ENCODE data around the gene DIP2A. TPM values are rescaled to one million over a fixed set of nuclear protein-coding genes. Genes with fewer than 3 reads are reported as not detected.

DIP2A gene
- total and polyA plus RNA-seq, 2 of the 13 experiments (the other 11 are each of a cell fraction or from before 2014, with no cell fraction given), result 18.5 to 37.6 TPM

GRCh38 chr21:46458315-46459023, at the start of gene DIP2A (continued):
- 0 out of 2 replicates have a peak, but pooled peaks have one; percentile 20 for TF ChIP-seq PCBP1 (IDR thresholded peaks at IDR 0.05; ENCODE audit: borderline replicate concordance, low read depth, low read length)
- no peak for TF ChIP-seq KIAA2018 (CRISPR knock-in tag; IDR thresholded peaks at IDR 0.05; ENCODE audit: borderline replicate concordance)
- TF ChIP-seq BCL6 (CRISPR knock-in tag; IDR thresholded peaks at IDR 0.05), result 0 out of 2 replicates have a peak, but pooled peaks have one; percentile 4
- TF ChIP-seq NFYC (CRISPR knock-in tag; IDR thresholded peaks at IDR 0.05), result peak; percentile 91
- no peak for TF ChIP-seq TCF7 (IDR thresholded peaks at IDR 0.05; ENCODE audit: low read depth)
- TF ChIP-seq THAP9 (CRISPR knock-in tag; IDR thresholded peaks at IDR 0.05; ENCODE audit: borderline replicate concordance), result peak; percentile 94; the same call in 1 of the 2 replicates
- TF ChIP-seq TCF12 (IDR thresholded peaks at IDR 0.05), result no peak
- peak; percentile 84 for TF ChIP-seq TCF12 (CRISPR knock-in tag; IDR thresholded peaks at IDR 0.05)
- peak; percentile 79 for TF ChIP-seq SALL1 (CRISPR knock-in tag; IDR thresholded peaks at IDR 0.05)
- peak; percentile 89 for TF ChIP-seq ZNF607 (CRISPR knock-in tag; IDR thresholded peaks at IDR 0.05; ENCODE audit: borderline replicate concordance)
- TF ChIP-seq ZSCAN22 (CRISPR knock-in tag; IDR thresholded peaks at IDR 0.05), result peak; percentile 89; the same call in 1 of the 2 replicates
- TF ChIP-seq THAP11 (CRISPR knock-in tag; IDR thresholded peaks at IDR 0.05), result peak; percentile 88
- no peak; the same call in 1 of the 2 replicates for TF ChIP-seq ZNF558 (CRISPR knock-in tag; IDR thresholded peaks at IDR 0.05; ENCODE audit: borderline replicate concordance)
- no peak for TF ChIP-seq WIZ (CRISPR knock-in tag; IDR thresholded peaks at IDR 0.05)
- peak; percentile 71 for TF ChIP-seq HOXA3 (CRISPR knock-in tag; IDR thresholded peaks at IDR 0.05)
- TF ChIP-seq PHF20 (CRISPR knock-in tag; IDR thresholded peaks at IDR 0.05), result peak; percentile 74
- no peak for TF ChIP-seq ZNF17 (CRISPR knock-in tag; IDR thresholded peaks at IDR 0.05)

Measured in HepG2 (cell line).